ENCODE data around the gene ASCC2.

DNA sequence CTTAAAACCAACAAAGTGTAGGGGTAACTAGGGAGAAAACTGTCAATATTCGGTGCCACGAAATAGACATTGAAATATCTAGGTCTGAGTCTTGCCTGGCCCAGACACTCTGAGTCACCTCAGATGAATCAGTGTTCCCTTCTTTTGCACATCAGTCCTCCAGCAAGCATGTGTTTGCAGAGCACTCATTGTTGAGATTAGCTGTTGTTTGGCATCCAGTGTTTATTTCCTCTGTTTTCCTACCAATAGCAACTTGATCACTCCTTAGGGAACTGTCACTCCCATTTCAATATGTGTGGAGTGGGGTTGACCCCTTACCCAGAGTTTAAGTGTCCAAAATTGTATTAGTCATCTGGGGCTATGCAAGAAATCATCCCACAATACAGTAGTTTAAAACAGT, 4.7 kb upstream of the ASCC2 start:
- TF ChIP-seq, protein P1, sequence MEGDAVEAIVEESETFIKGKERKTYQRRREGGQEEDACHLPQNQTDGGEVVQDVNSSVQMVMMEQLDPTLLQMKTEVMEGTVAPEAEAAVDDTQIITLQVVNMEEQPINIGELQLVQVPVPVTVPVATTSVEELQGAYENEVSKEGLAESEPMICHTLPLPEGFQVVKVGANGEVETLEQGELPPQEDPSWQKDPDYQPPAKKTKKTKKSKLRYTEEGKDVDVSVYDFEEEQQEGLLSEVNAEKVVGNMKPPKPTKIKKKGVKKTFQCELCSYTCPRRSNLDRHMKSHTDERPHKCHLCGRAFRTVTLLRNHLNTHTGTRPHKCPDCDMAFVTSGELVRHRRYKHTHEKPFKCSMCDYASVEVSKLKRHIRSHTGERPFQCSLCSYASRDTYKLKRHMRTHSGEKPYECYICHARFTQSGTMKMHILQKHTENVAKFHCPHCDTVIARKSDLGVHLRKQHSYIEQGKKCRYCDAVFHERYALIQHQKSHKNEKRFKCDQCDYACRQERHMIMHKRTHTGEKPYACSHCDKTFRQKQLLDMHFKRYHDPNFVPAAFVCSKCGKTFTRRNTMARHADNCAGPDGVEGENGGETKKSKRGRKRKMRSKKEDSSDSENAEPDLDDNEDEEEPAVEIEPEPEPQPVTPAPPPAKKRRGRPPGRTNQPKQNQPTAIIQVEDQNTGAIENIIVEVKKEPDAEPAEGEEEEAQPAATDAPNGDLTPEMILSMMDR (conservative IDR thresholded peaks at IDR 0.05; ENCODE audit: low read depth, low read length) = no peak
- no peak for TF ChIP-seq EZH2 (IDR thresholded peaks at IDR 0.05; ENCODE audit: borderline replicate concordance, low read depth, low read length, poor library complexity, severe bottlenecking)
